Measurements from ENCODE around the gene OPTC.
A peak's percentile ranks its signal among the peaks of the same experiment; 100 is the strongest.
"Not testable (repeated sequence)": the region's sequence is repeated elsewhere in the genome, so short reads cannot be mapped to it uniquely, and the experiment has no call there.

OPTC gene

DNA sequence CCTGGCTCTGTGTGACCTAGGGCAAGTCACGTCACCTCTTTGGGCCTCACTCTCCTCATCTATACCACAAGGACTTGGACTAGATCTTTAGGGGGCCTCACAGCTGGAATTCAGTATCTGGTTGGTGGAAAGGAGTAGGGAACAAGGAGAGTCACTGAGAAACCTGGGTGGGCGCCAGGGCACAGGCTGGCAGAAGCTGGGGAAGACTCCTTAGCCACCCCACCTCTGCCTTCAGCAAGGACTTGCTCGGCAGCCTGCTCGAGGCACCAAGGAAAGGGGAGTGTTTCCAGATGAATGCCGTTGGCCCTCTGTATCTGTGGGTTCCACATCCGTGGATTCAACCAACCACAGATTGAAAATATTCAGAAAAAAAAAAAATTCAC is 1.2 kb upstream of the OPTC start:
- DNase-seq: no peak

DNA sequence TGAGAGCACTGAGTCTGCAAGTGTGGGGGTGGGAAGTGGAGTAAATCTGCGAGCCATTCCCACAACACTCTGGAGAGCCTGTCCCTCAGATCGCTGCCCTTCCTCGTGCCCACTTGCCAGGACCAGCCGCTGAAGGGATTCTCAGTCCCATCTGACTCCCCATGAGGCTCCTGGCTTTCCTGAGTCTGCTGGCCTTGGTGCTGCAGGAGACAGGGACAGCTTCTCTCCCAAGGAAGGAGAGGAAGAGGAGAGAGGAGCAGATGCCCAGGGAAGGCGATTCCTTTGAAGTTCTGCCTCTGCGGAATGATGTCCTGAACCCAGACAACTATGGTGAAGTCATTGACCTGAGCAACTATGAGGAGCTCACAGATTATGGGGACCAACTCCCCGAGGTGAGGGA is 1.9 kb downstream of the OPTC start:
- DNase-seq: no peak

DNA sequence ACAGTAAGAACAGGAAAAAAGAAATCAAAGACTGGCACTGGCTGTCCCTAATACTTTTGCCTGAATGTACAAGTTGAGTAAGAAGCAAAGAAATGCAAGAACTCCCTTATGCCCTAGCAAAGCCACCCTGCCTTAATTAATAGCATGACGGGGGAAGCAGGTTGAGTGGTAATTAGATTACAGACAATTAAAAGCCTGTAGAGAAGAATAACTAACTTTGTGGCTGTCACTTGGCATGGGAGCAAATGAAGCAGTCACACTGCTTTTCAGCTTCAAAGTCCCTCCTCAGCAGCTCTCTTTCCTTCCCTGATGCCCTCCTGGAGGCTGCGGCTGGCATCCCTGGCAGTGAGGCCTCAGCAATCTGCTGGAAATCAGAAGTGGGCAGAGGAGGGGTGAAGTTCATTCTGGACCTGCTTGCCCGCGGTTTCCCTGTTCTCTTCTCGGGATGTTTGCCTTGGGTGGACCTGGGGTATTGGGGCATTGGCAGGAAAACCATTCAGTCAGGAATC is 3.4 kb downstream of the OPTC start:
- no peak for DNase-seq

DNA sequence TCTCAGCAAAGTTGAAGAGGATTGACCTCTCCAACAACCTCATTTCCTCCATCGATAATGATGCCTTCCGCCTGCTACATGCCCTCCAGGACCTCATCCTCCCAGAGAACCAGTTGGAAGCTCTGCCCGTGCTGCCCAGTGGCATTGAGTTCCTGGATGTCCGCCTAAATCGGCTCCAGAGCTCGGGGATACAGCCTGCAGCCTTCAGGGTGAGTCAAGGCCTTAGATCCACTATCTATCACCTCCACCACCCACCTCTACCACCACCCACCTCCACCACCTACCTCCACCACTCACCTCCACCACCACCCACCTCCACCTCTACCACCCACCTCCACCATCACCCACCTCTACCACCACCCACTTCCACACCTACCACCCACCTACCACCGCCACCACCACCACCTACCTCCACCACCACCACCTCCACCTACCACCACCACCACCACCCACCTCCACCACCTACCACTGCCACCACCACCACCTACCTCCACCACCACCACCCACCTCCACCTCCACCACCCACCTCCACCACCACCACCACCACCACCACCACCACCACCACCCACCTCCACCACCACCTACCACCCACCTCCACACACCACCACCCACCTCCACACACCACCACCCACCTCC is 5.8 kb downstream of the OPTC start:
- no peak for DNase-seq

DNA sequence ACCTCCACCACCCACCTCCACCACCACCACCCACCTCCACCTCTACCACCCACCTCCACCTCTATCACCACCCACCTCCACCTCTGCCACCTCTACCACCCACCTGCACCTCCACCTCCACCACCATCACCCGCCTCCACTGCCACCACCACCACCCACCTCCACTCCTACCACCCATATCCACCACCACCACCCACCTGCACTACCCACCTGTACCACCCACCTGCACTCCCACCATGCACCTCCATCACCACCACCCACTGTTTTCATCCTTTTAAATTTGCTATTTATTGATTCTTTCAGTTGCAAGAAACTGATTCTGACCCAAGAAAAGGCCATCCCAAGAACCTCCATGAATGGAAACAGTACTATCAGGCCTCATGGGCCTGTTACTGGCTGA is 6.3 kb downstream of the OPTC start:
- DNase-seq: no peak

DNA sequence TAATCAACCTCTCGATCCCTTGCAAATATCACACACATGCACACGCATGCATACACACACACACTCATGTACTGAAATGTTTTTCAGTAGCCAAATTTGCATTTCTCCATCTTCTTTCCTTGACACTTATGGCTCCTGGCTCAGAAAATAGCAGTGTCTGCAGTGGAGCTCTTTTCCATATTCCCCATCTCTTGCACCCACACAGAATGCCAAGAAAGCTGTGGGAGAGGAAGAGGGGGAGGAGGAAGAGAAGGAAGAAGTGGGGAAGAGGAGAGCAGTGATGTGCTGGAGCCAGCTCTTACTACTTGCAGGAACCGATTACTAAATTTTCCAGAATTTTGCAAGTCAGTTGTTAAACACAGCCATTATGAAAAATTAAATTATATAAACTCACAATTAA is 9.9 kb downstream of the OPTC start:
- no peak for DNase-seq

DNA sequence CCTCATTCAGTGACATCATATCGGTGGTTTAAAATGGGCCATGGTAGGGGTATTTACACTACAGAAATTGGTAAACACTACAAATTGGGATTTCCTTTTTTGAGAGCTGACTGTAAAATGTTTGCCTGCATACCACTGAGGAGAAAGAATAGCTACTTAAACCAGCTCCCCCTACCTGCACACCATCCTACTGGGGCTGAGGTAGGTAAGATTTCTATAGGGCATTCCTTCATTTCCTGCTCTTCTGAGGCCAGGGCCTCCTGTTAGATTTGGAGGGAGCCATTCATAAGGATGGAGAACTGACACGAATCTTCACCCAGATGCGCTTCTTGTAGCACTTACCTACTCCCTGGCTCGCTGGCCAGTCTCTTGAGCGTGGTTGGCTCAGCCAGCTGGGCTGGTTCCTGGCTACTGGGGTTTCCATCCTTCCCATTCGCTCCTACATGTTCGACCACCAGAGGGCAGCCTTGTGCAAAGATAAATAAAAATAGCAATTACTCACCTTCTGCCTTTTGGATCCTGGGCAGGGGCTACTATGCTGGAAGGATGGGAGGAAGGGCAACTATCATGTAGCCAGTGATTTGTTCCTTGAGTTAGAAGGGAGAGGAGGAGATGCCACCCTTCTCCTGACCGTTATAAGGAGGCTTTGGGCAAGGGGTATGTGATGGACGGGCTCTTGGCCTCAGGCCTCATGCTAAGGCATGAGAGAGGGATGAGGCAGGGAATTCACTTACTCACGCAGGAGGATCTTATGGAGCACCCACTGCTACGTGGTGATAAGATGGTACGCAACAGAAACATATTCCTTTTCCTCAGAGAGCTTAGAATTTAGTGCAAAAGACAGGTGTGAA is 10.7 kb downstream of the OPTC start:
- DNase-seq: peak; percentile 39

DNA sequence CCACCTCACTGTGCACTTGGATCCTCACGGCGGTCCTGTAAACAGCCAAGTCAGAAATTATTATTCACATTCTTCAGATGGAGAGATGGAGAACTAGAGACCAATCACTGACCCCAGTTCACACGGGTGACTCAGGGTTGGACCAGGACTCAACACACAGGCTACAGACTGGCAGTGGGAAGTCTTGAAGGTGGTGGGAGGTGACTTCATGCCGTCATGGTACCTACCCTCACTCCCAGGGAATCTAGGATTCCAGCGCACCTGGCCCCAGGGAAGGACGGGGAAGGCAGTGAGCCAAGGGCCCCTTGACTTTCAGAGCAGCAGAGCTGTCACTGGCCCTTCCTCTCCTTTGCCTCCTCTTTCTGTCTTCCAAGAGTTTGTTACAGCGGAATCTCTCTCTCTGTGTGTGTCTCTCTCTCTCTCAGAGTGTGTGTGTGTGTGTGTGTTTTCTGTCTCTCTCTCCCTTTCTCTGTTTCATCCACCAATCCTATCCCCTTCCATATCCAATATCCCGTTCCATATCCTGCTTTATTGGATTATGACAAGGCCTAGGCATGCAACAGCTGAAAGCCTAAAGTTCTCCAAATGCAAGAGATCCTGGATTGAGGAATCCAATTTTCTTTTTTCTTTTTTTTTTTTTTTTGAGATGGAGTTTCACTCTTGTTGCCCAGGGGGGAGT is 11.7 kb downstream of the OPTC start:
- DNase-seq: no peak

DNA sequence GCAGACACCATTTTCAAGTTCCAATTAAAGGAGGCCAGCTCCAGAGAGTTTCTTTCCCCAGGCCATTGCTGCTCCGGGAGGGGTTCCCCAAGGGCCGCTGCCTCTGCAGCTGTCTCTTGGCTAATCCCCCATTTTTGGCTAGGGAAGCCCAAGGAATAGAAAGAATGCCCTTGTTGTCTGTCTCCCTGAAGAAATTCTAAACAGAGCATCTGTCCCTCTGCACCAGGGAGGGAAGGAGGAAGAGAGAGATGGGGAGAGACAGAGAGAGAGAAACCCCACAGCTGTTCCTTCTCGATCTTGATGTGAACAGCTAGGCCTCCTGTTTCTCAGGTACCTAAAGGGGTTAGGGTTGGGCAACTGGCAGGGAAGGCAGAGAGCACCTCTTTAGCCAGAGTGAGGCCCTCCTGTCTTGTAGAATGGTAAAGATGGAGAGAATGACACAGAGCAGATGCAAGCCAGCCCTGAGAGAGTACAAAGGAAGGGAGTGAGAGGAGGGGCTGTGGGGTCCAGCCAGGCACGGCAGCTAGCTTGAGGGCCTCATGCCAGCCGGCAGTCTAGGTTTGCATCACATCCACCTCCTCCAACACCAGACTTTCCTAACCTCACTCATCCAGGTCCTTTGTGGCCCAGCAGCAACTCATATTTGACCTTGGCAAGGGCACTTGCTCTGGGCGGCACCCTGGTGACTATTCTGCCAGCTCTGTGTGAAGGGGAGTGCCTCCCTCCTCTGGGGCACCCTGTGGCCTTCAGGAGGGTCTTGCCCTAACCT is 13.1 kb downstream of the OPTC start:
- DNase-seq: no peak

DNA sequence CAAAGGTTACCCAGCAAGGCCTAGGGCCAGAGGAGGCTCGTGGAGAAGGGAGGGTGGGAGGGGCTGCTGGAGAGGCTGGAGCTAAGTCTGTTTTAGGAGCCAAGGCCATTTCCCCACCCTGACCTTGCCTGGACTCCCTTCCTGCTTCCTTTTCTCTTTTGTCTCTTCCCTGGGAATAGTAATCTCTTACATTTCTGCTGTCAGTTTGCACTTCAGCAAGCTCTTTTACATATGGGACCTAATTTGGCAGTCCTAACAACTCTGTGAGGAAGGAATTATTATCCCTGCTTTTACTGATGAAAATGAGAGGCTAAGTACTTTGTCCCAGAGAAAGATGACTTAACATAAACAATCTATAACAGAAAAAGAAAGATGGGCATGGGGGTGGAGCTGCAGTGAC is 13.8 kb downstream of the OPTC start:
- no peak for DNase-seq

DNA sequence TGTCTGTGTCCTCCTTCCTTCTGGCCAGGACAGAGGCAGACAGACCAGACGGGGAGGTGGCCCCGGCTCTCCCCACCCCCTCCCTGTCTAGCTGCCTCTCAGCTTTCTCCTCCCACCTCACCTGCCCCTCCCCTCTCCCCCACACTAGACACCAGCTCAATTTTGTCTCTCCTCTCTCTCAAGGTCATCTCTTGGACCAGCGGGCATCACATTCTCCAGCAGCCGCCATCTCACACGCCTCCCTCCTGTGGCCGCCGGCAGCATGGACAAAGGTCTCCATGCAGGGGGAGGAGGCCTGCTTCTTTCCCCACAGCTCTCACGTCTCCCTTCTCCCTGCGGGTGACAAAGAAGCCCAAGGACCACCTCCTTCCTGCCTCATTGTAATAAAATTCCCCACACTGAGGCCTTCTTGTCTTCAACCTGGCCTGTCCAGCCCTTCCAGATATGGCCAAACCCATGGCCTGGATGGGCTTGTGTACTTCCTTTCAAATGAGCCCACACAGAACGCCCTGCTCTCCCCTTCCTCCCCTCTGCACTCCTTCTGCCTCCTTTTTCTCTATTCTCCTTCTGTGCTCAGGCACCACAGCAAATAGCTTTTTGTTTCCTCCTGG is 14.6 kb downstream of the OPTC start:
- no peak for DNase-seq

DNA sequence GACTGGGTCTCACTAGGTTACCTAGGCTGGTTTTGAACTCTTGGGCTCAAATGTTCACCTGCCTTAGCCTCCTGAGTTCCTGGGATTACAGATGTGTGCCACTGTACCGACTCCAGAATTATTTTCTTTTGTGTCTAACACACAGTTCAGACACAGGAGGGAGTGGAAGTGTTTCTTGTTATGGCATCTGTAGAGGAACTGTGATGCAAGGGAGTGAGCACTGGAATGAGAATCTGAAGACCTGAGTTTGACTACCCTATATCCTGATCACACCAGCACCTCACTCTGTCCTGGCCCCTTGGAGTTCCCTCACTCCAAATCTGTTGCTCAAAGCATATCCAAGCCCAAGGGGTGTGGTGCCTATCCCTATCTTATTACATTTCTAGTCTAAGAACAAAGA is 15.2 kb downstream of the OPTC start:
- no peak for DNase-seq

DNA sequence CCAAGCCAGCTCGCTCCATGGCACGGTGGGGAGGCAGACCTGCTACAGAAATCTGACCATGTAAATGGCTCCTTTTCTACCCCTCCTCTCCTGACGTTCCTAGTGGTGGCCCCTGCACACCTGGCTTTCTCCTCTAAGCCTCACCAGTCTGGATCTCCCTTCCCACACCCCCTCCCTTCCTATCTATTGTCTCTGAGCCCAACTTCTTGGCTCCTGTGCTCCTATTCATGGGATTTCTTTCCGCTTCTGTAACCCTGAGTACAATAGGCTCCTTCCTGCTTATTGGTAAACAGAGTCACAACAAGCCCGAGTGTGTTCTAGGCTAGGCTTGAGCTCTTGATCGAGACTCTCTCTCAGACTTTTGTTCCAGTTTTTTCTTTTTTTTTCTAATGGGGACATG is 17.6 kb downstream of the OPTC start:
- DNase-seq: no peak

DNA sequence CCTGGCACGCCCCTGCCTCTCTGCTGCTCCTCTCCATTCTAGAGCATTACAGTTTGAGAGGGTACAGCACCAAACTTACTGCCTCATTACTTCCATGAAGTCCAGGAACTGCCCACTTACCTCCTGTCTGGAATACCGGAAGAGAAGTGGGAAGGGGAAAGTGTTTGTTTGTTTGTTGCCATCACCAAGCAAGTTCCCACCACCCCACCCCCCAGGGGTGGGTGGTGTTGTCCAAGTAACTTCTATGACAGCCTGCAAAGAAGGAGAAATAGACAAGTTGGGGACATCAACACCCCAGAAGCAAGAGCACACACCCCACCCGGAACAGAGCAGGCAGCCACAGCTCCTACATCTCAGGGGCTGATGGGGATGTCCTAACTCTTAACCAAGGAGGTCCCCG is 18.0 kb downstream of the OPTC start:
- DNase-seq: no peak

DNA sequence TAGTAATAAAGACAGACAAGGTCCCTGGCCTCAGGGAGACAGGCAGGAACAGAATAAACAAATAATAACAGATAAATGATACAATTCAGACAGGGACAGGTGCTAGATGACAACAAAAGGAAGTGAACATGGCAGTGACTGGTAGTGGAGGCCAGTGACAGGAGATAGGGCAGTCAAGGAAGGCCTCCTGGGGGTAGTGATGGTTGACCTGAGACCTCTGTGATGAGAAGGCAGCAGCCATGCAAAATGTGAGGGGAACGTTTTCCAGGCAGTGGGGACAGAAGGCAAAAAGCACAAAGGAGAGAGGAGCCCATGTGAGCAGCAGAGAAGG is 18.5 kb downstream of the OPTC start:
- DNase-seq: no peak

DNA sequence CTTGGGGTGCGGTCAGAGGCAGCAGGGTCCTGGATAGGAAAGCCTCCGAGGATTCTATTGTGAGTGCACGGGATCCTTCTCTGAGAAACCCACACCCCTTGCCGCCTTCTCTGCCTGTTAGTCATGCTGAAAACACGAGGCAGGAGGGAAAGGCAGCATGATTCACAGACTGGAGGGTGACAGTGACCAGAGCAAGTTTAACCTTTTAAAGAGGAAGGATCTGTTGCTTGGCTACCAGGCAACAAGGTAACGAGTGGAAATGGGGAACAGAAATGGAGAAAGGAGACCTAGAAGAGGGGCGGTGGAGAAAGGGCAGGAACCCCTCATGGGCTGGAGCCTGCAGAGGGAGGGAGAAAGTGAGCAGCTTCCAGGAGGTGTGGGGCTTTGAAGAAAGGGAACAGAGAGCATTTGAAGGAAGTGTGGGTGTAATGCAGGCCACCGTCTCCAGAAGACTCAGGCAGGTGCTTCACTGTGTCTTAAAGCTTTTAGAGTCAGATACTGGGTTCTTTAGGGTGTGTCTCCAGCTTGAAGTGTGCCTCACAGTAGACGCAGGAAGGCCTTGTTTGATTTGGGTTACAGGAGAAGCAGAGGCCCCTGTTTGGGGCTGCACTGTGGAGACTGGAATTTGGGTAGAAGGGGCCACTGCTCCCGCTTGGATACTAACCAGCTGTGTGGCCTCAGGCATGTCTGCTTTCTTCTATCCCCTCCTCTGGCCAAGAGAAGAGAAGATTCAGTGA is 19.1 kb downstream of the OPTC start:
- no peak for DNase-seq

DNA sequence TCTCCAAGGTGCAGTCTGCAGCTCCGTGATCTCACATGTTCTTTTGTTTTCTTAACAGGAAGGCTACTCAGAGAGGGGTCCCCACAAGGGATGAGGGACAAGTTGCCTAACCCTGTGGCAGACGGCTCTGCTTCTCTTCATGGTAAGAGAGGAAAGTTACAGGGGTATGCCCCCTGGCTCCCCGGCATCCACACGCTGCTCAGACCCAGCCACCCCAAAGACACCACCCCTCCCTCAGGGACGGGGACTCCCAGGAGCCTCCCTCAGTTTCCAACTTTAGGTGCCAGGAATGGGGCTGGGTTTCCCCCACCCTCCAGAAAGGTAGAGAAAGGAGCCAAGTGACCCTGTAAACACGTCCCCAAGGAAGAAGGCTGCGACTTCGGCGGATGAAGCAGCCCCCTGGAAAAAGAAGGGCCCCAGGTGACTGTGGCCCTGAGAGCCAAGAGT is 19.7 kb downstream of the OPTC start:
- DNase-seq: no peak

DNA sequence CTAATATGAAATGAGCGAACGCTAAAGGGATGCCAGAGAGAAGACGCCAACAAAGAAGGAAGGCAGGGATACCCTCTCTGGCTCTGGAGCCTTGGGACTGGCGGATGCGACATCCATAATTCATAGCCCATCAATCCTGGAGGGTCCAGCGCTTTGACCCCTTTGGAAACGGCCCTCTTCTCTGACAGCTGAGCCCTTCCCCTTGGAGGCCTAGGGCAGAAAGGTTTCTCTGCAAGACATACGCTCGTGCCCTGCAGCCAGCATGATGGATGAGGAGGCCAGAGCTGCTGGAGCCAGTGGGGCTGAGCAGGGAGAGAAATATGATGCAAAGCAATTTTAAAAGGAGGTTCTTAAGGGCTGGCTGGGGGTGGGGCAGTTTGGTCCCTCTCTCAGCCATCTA is 22.2 kb downstream of the OPTC start:
- no peak for DNase-seq

DNA sequence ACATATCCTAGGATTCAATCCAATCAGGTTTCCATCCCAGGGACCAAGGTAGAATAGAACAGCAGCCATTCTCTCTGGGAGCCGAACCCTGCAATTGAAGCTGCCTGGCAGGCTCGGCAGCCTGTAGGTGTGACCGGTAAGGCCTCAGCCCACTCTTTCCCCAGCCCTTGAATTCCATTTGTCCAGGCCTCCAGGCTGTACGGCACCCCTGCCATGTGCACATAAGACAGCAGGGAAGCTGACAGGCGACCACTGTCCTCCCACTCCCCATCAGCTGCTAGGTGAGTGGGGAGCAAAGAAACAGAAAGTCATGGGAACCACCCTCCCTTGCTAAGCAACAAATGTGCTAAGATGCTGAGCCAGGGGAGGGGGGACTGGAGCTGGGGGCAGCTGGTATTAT is 23.0 kb downstream of the OPTC start:
- DNase-seq: no peak

DNA sequence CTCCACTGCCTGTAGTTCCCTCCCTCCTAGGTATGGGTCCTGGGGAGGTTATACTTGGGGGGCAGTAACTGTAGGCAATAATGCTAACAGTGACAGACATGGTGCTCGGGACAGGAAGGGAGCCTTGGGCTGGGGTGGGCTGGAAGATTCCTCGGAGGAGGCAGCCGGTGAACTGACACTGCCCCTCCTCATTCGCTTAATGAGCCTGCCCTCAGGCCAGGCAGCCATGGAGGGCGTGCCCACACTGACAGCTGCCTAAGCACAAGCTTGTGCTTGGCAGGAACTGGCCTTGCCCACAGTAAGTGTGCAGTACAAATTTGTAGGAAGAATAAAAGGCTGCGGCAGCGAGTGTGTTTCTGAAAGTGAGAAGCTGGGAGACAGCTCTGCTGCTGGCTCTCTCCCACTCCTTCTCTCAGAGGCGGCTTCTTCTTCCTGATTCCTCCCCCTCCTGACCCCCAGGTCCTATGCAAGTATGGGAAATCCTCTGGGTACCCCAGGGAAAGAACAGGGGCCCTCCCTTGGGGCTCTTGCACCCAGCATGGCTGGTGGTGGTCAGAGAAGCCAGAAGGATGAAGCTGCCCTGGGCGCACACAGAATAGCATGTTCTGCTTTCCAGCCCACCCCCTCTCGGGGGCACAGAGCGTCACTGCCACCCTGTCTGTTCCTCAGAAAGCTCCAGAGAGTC is 23.6 kb downstream of the OPTC start:
- no peak for DNase-seq

DNA sequence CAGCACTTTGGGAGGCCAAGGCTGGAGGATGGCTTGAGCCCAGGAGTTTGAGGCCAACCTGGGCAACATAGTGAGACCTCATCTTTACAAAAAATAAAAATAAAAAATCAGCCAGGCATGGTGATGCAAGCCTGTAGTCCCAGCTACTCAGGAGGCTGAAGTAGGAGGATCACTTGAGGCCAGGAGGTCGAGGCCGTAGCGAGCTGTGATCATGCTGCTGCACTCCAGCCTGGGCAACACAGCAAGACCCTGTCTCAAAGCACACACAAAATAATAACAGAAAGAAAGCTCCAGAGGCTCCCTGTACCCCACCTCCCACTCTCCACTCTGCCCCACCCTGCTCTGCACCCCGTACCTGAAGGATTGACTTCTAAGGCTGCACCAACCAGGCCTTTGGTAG is 24.2 kb downstream of the OPTC start:
- not testable (repeated sequence) for DNase-seq

DNA sequence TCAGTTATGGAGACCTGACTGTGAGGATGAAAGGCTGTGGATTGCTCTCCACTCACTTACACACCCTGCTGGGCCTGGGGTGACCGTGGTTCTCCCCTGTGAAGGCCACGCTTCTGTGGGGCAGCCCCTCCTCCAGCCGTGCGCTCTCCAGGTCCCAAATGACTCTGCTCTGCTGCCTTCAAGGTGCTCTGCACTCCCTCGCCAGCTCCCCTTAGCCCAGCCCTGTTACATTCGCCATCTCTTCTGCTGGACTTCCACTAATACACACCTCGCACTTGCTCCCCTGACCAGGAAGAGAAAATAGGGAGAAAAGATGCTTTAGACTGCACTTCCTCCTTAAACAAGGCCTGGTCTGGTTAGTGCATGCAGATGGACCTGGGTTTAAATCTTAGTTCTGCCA is 24.6 kb downstream of the OPTC start:
- DNase-seq: no peak

All from NCI-H1417 treated with DMSO at 0.1 percent for 48 hours (cell line).